ENCODE results near the gene PTPN4. TPM values are rescaled to one million over a fixed set of nuclear protein-coding genes. Genes with fewer than 3 reads are reported as not detected.

Gene PTPN4
- total RNA-seq, 3 donors from 2014 or later = 23.1 to 35.4 (median 30.1) TPM

DNA sequence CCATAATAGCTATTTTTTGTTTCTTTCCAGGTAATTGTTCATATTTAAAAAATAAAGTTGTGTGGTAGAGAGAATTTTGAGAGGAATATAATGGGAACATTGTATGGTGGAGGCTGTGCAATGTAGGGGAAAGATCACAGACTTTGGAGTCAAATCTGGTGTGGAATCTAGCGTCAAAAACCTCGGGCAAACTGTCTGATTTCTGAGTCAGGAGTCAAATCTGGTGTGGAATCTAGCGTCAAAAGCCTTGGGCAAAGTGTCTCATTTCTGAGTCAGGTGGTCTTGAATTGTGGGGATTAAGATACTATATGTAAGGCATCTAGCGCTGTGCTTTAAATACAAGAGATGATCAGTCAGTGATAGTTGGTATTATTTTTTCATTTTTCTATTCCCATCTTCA, 5.1 kb downstream of the PTPN4 start:
- TF ChIP-seq, protein P1, sequence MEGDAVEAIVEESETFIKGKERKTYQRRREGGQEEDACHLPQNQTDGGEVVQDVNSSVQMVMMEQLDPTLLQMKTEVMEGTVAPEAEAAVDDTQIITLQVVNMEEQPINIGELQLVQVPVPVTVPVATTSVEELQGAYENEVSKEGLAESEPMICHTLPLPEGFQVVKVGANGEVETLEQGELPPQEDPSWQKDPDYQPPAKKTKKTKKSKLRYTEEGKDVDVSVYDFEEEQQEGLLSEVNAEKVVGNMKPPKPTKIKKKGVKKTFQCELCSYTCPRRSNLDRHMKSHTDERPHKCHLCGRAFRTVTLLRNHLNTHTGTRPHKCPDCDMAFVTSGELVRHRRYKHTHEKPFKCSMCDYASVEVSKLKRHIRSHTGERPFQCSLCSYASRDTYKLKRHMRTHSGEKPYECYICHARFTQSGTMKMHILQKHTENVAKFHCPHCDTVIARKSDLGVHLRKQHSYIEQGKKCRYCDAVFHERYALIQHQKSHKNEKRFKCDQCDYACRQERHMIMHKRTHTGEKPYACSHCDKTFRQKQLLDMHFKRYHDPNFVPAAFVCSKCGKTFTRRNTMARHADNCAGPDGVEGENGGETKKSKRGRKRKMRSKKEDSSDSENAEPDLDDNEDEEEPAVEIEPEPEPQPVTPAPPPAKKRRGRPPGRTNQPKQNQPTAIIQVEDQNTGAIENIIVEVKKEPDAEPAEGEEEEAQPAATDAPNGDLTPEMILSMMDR (IDR thresholded peaks at IDR 0.05) = no peak
- peaks cover 10% of the 10 kb centered on the region for H3K4me1 ChIP-seq (ENCODE audit: low read depth)
- ATAC-seq (no peak), DNase-seq (no peak)
- no peak overlapping the region for H3K4me3 ChIP-seq
- intact Hi-C loops (cut with DNase I, micrococcal nuclease) = no loop called here
- H3K36me3 ChIP-seq (ENCODE audit: low read depth) = no peaks in the 10 kb centered on the region
- no peaks in the 10 kb centered on the region for H3K9me3 ChIP-seq

DNA sequence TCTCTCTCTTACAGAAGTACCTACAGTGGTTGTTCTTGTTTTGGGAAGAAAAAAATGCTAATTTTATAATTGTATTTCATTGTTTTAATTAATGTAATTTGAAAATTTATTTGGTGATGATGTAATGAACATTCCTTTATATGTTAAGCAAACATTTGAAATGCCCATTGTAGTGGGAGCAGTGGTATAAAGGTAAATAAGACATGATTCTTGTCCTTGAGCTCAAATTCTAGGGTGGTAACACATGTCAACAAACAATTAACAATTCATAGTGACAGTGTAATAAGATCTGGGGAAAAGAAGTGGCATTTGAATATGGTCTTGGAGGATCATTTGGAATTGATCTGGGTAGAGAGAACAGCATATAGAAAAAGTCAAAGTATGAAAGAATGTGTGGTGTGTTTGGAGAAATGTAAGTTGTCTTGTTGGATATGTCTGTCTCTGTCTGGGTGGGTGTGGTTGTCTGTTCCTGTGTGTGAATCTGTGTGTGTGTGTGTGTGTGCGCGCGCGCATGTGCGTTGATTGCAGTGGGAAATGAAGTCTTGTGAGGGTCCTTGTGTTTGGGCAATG, 5.8 kb downstream of the PTPN4 start:
- ATAC-seq = no peak
- no peak for DNase-seq
- no peaks in the 10 kb centered on the region for H3K36me3 ChIP-seq (ENCODE audit: low read depth)
- no peak overlapping the region for H3K4me3 ChIP-seq
- intact Hi-C loops (cut with DNase I, micrococcal nuclease) = no loop called here
- peaks cover 10% of the 10 kb centered on the region for H3K4me1 ChIP-seq (ENCODE audit: low read depth)
- TF ChIP-seq, protein P1 (IDR thresholded peaks at IDR 0.05) = no peak
- no peaks in the 10 kb centered on the region for H3K9me3 ChIP-seq

DNA sequence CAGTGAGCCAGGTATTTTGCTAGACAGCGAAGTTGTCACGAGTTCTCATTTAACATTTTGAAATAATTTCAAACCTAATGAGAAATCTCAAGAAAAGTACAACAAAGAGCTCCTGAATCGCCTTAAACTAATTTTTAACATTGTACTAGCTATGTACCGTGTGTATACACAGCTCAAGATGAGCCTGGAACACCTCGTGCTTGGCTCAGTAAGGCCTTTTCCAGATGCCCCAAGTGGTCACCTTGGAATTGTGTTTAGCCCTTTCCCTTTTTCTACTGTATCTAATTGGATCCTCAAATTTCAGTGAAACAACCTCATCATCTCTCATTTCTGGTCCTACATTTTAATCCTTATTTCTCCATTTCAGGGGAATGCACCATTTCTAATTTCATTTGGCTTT, 7.2 kb downstream of the PTPN4 start:
- no peak for ATAC-seq
- TF ChIP-seq, protein P1 (IDR thresholded peaks at IDR 0.05) = no peak
- intact Hi-C loops (cut with DNase I, micrococcal nuclease) = no loop called here
- no peak for DNase-seq
- Histone ChIP-seq H3K36me3 (ENCODE audit: low read depth) (no peaks in the 10 kb centered on the region), H3K4me3 (no peak overlapping the region), H3K9me3 (no peaks in the 10 kb centered on the region), H3K4me1 (ENCODE audit: low read depth) (peaks cover 3% of the 10 kb centered on the region)

DNA sequence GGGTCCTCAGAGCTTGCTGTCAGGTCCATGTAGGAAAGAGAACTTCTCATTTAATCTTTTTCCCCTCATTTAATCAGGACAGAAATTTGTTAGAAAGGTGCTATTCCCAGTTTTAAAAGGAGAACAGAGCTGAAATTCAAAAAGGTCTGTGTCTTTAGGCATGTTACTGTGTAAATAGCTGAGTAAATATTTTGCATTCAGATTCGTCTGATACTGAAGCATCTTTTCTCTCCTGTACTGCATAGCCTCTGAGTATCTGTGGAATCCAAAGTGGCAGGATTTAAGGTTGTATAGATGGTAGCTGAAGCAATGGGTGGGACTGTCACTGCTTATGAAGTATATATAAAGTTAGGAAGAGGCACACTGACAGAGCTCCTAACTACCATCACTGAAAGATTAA, 9.0 kb downstream of the PTPN4 start:
- intact Hi-C loops (cut with DNase I, micrococcal nuclease) = no loop called here
- H3K36me3 ChIP-seq (ENCODE audit: low read depth) = no peaks in the 10 kb centered on the region

DNA sequence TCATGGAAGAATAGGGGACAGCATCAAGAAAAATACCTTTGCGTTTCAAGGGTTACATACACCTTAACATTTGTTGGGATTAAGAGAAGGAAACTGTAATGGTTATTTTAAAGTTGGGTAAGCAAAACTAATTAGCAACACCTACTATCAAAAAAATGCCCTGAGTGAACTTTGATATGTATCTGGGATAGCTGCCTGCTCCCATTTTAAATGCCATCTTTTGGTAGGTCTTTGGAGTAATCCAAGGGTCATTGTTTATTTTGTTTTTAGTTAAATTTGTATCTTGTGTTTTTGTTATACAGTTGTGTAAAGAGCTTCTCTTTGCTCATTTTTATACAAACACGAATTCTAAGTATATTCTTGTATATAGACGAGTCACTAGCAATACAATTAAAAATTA, 9.9 kb downstream of the PTPN4 start:
- H3K9me3 ChIP-seq = no peaks in the 10 kb centered on the region
- TF ChIP-seq, protein P1 (IDR thresholded peaks at IDR 0.05) = no peak

More for the DNA sequence above, 9.0 kb downstream of the PTPN4 start:
- Histone ChIP-seq H3K9me3 (no peaks in the 10 kb centered on the region), H3K4me1 (ENCODE audit: low read depth) (peaks cover 3% of the 10 kb centered on the region), H3K4me3 (no peak overlapping the region)
- ATAC-seq (no peak), DNase-seq (no peak)
- TF ChIP-seq, protein P1 (IDR thresholded peaks at IDR 0.05) = no peak

DNA sequence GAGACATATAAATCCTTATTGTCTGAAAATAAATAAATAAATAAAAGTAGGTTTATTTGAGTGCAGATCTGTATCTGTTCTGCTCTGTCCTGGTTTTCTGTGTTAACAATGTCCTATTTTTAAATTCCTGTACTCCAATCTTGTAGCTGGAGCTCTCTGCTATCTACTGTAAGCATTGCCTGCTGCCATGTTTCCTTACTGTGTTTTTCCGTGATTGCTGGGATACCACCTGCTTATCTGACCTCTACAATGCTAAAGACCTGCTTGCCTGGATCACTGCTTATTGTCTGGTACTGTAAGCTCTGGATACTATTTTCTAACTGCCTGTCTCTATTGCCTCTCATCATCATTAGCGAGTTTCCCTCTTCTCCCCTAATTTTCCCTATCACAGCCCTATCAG, 11.6 kb downstream of the PTPN4 start:
- H3K36me3 ChIP-seq (ENCODE audit: low read depth) = no peaks in the 10 kb centered on the region
- TF ChIP-seq, protein P1 (IDR thresholded peaks at IDR 0.05) = no peak
- no peak overlapping the region for H3K4me3 ChIP-seq
- intact Hi-C loops (cut with DNase I, micrococcal nuclease) = no loop called here
- no peaks in the 10 kb centered on the region for H3K9me3 ChIP-seq
- ATAC-seq (no peak), DNase-seq (no peak)
- H3K4me1 ChIP-seq (ENCODE audit: low read depth) = peaks cover 11% of the 10 kb centered on the region

More for the DNA sequence above, 9.9 kb downstream of the PTPN4 start:
- intact Hi-C loops (cut with DNase I, micrococcal nuclease) = no loop called here
- Histone ChIP-seq H3K36me3 (ENCODE audit: low read depth) (no peaks in the 10 kb centered on the region), H3K4me1 (ENCODE audit: low read depth) (peaks cover 4% of the 10 kb centered on the region), H3K4me3 (no peak overlapping the region)
- ATAC-seq (no peak), DNase-seq (no peak)

All from mucosa of descending colon (tissue), 3 donors.